Measurements from ENCODE around the gene PROB1. TPM values are rescaled to one million over a fixed set of nuclear protein-coding genes. Genes with fewer than 3 reads are reported as not detected.
A peak's percentile ranks its signal among the peaks of the same experiment; 100 is the strongest.

PROB1 gene
- total and polyA plus RNA-seq, 2 of the 13 experiments (the other 11 are each of a cell fraction or from before 2014, with no cell fraction given): 0.69 to 1.1 TPM

- TF ChIP-seq, protein P1, sequence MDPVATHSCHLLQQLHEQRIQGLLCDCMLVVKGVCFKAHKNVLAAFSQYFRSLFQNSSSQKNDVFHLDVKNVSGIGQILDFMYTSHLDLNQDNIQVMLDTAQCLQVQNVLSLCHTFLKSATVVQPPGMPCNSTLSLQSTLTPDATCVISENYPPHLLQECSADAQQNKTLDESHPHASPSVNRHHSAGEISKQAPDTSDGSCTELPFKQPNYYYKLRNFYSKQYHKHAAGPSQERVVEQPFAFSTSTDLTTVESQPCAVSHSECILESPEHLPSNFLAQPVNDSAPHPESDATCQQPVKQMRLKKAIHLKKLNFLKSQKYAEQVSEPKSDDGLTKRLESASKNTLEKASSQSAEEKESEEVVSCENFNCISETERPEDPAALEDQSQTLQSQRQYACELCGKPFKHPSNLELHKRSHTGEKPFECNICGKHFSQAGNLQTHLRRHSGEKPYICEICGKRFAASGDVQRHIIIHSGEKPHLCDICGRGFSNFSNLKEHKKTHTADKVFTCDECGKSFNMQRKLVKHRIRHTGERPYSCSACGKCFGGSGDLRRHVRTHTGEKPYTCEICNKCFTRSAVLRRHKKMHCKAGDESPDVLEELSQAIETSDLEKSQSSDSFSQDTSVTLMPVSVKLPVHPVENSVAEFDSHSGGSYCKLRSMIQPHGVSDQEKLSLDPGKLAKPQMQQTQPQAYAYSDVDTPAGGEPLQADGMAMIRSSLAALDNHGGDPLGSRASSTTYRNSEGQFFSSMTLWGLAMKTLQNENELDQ (CRISPR knock-in tag; IDR thresholded peaks at IDR 0.05; ENCODE audit: borderline replicate concordance): no peak
- TF ChIP-seq AGO2 (optimal IDR thresholded peaks at IDR 0.05; ENCODE audit: low read depth, low read length) (no peak), SMYD3 (CRISPR knock-in tag; IDR thresholded peaks at IDR 0.05) (no peak), HNF4A (CRISPR knock-in tag; IDR thresholded peaks at IDR 0.05) (peak; percentile 55), ZSCAN31 (CRISPR knock-in tag; IDR thresholded peaks at IDR 0.05; ENCODE audit: low read depth) (0 out of 2 replicates have a peak, but pooled peaks have one; percentile 45), ZNF121 (CRISPR knock-in tag; IDR thresholded peaks at IDR 0.05) (no peak), SRSF9 (IDR thresholded peaks at IDR 0.05; ENCODE audit: borderline replicate concordance, insufficient read depth, low read depth, low read length, poor library complexity, severe bottlenecking) (no peak), MIER3 (CRISPR knock-in tag; IDR thresholded peaks at IDR 0.05; ENCODE audit: borderline replicate concordance) (0 out of 2 replicates have a peak, but pooled peaks have one; percentile 12), EEA1 (CRISPR knock-in tag; IDR thresholded peaks at IDR 0.05; ENCODE audit: borderline replicate concordance) (no peak), CENPBD1 (CRISPR knock-in tag; IDR thresholded peaks at IDR 0.05; ENCODE audit: borderline replicate concordance, low read depth) (no peak), HOXA7 (CRISPR knock-in tag; IDR thresholded peaks at IDR 0.05) (no peak), SOX5 (CRISPR knock-in tag; IDR thresholded peaks at IDR 0.05; ENCODE audit: borderline replicate concordance) (peak; percentile 74), TOE1 (CRISPR knock-in tag; IDR thresholded peaks at IDR 0.05) (no peak), SOX6 (IDR thresholded peaks at IDR 0.05) (no peak), SOX6 (CRISPR knock-in tag; IDR thresholded peaks at IDR 0.05) (peak; percentile 88), PHF21A (CRISPR knock-in tag; IDR thresholded peaks at IDR 0.05) (peak; percentile 62; the same call in 1 of the 2 replicates), ZNF558 (CRISPR knock-in tag; IDR thresholded peaks at IDR 0.05; ENCODE audit: borderline replicate concordance) (no peak), ZNF138 (CRISPR knock-in tag; IDR thresholded peaks at IDR 0.05; ENCODE audit: low read depth) (no peak)
- TF ChIP-seq, protein P2, sequence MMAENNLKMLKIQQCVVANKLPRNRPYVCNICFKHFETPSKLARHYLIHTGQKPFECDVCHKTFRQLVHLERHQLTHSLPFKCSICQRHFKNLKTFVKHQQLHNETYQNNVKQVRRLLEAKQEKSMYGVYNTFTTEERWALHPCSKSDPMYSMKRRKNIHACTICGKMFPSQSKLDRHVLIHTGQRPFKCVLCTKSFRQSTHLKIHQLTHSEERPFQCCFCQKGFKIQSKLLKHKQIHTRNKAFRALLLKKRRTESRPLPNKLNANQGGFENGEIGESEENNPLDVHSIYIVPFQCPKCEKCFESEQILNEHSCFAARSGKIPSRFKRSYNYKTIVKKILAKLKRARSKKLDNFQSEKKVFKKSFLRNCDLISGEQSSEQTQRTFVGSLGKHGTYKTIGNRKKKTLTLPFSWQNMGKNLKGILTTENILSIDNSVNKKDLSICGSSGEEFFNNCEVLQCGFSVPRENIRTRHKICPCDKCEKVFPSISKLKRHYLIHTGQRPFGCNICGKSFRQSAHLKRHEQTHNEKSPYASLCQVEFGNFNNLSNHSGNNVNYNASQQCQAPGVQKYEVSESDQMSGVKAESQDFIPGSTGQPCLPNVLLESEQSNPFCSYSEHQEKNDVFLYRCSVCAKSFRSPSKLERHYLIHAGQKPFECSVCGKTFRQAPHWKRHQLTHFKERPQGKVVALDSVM (CRISPR knock-in tag; IDR thresholded peaks at IDR 0.05): no peak
- TF ChIP-seq, protein P3, sequence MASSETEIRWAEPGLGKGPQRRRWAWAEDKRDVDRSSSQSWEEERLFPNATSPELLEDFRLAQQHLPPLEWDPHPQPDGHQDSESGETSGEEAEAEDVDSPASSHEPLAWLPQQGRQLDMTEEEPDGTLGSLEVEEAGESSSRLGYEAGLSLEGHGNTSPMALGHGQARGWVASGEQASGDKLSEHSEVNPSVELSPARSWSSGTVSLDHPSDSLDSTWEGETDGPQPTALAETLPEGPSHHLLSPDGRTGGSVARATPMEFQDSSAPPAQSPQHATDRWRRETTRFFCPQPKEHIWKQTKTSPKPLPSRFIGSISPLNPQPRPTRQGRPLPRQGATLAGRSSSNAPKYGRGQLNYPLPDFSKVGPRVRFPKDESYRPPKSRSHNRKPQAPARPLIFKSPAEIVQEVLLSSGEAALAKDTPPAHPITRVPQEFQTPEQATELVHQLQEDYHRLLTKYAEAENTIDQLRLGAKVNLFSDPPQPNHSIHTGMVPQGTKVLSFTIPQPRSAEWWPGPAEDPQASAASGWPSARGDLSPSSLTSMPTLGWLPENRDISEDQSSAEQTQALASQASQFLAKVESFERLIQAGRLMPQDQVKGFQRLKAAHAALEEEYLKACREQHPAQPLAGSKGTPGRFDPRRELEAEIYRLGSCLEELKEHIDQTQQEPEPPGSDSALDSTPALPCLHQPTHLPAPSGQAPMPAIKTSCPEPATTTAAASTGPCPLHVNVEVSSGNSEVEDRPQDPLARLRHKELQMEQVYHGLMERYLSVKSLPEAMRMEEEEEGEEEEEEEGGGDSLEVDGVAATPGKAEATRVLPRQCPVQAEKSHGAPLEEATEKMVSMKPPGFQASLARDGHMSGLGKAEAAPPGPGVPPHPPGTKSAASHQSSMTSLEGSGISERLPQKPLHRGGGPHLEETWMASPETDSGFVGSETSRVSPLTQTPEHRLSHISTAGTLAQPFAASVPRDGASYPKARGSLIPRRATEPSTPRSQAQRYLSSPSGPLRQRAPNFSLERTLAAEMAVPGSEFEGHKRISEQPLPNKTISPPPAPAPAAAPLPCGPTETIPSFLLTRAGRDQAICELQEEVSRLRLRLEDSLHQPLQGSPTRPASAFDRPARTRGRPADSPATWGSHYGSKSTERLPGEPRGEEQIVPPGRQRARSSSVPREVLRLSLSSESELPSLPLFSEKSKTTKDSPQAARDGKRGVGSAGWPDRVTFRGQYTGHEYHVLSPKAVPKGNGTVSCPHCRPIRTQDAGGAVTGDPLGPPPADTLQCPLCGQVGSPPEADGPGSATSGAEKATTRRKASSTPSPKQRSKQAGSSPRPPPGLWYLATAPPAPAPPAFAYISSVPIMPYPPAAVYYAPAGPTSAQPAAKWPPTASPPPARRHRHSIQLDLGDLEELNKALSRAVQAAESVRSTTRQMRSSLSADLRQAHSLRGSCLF (CRISPR knock-in tag; IDR thresholded peaks at IDR 0.05; ENCODE audit: borderline replicate concordance): no peak
These were observed 11.5 kb downstream of the PROB1 start, which contains the start of gene SLC23A1 (continued) for GRCh38 chr5:139383275-139383992.
